Testis (tissue), 2 donors: ENCODE measurements around the gene ACSM4.
"Not testable (repeated sequence)": the region's sequence is repeated elsewhere in the genome, so short reads cannot be mapped to it uniquely, and the experiment has no call there.

Experiments used
- CTCF ChIP-seq, 3 experiments: fragments of 450-650 bp in 2 of 3; fragments of 200-600 bp in 1 of 3; sonication (generic) in 1 of 3; IDR thresholded peaks; one replicate each; pipeline ENCODE4 v1.5.1; 2016 to 2019; ENCODE audit warnings: antibody characterized with exemption in 3 of 3, mild to moderate bottlenecking in 2 of 3, moderate library complexity in 1 of 3
- POLR2A ChIP-seq: fragments of 450-650 bp; IDR thresholded peaks from one replicate; pipeline ENCODE4 v1.6.1; 2017; ENCODE audit warnings: antibody characterized with exemption, mild to moderate bottlenecking, moderate library complexity

GRCh38 chr12:7275482-7275881 is 28.4 kb upstream of the ACSM4 start:
- TF ChIP-seq CTCF (IDR thresholded peaks at IDR 0.05); POLR2A: not testable (repeated sequence)
